ENCODE data around the gene EPB41L5.

DNA sequence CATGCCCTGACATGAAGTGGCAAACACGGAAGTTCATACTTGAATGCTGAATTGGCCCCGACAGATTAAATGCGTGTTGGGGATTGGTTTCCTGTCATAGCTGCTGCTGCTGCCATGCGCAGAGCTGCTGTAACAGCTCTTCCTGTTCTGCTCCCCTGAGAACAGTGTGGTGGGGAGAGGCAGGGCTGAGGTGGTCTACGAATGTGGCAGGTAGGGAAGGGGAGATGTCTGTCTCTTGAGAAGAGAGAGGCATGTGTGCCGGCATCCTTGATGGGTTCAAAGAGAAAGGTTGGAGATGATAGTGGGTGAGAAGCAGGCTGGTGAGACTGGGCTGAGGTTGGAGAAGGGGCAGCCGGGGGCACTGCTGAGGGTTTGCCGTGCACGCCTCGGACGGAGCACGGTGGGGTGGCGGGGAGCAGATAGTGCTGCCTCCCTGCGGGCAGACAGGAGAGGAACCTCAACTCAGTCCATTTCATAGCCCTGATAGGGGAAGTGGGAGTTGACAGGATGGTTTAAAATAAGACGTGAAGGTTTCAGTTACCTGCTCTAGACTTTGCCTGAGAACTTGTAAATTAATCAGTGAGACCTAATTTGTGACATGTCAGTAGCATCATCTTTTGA, 164.2 kb downstream of the EPB41L5 start:
- TF ChIP-seq CTCF (IDR thresholded peaks at IDR 0.05) (no peak), POLR2A (IDR thresholded peaks at IDR 0.05) (no peak)

Data from testis (tissue), 2 donors.